Measurements from ENCODE around the gene MERTK.
"Not testable (repeated sequence)": the region's sequence is repeated elsewhere in the genome, so short reads cannot be mapped to it uniquely, and the experiment has no call there.

The MERTK gene

GRCh38 chr2:111924617-111925107, 26.3 kb downstream of the MERTK start:
- H3K4me3 ChIP-seq (ENCODE audit: low read depth, low read length): no peak overlapping the region
- DNase-seq (ENCODE audit: low read depth): no peak
- TF ChIP-seq CTCF (IDR thresholded peaks at IDR 0.05; ENCODE audit: low read depth, low read length, missing control alignments): no peak

- H3K4me3 ChIP-seq (ENCODE audit: low read depth, low read length): no peak overlapping the region
- DNase-seq (ENCODE audit: low read depth): no peak
- no peak for TF ChIP-seq CTCF (IDR thresholded peaks at IDR 0.05; ENCODE audit: low read depth, low read length, missing control alignments)
Measured at GRCh38 chr2:111927723-111928122, 29.3 kb downstream of the MERTK start.

- no peak overlapping the region for H3K4me3 ChIP-seq (ENCODE audit: low read depth, low read length)
- DNase-seq (ENCODE audit: low read depth): no peak
- TF ChIP-seq CTCF (IDR thresholded peaks at IDR 0.05; ENCODE audit: low read depth, low read length, missing control alignments): no peak
Measured at GRCh38 chr2:111930409-111930808, 32.0 kb downstream of the MERTK start.

- no peak for TF ChIP-seq CTCF (IDR thresholded peaks at IDR 0.05; ENCODE audit: low read depth, low read length, missing control alignments)
Measured at GRCh38 chr2:111930875-111931274, 32.5 kb downstream of the MERTK start.

GRCh38 chr2:111932841-111933291, 34.5 kb downstream of the MERTK start:
- no peak for TF ChIP-seq CTCF (IDR thresholded peaks at IDR 0.05; ENCODE audit: low read depth, low read length, missing control alignments)
- DNase-seq (ENCODE audit: low read depth): no peak
- no peak overlapping the region for H3K4me3 ChIP-seq (ENCODE audit: low read depth, low read length)

More at GRCh38 chr2:111930875-111931274, 32.5 kb downstream of the MERTK start:
- no peak for DNase-seq (ENCODE audit: low read depth)
- H3K4me3 ChIP-seq (ENCODE audit: low read depth, low read length): no peak overlapping the region

GRCh38 chr2:111933900-111934299, 35.5 kb downstream of the MERTK start:
- not testable (repeated sequence) for H3K4me3 ChIP-seq (ENCODE audit: low read depth, low read length); DNase-seq (ENCODE audit: low read depth)

GRCh38 chr2:111936881-111937280, 38.5 kb downstream of the MERTK start:
- no peak for DNase-seq (ENCODE audit: low read depth)
- TF ChIP-seq CTCF (IDR thresholded peaks at IDR 0.05; ENCODE audit: low read depth, low read length, missing control alignments): no peak
- H3K4me3 ChIP-seq (ENCODE audit: low read depth, low read length): no peak overlapping the region

Measured in GM12864 (cell line).